Naive B cell (primary cell): ENCODE measurements around the gene LMX1A. TPM values are rescaled to one million over a fixed set of nuclear protein-coding genes. Genes with fewer than 3 reads are reported as not detected.

Experiments
- ATAC-seq, 2 donors: fragments of 150-1000 bp; cut with Tn5 transposase; 2 replicates each; pipeline ENCODE4 v1.10.0; 2021; ENCODE audit warnings: low read depth in 2 of 2, mild to moderate bottlenecking in 2 of 2, moderate library complexity in 2 of 2
- DNase-seq: peaks from one replicate; pipeline ENCODE4 v3.0.0; 2022
- H3K27ac Mint-ChIP-seq, 6 donors: one replicate each; pipeline ENCODE4 v1.8.0; 2020 to 2022; ENCODE audit warnings: mild to moderate bottlenecking in 6 of 6, mixed read lengths in 6 of 6, moderate library complexity in 5 of 6, inconsistent platforms in 2 of 6
- H3K27me3 Mint-ChIP-seq, 3 donors: one replicate each; pipeline ENCODE4 v1.8.0; 2021 to 2022; ENCODE audit warnings: mixed read lengths in 3 of 3, mild to moderate bottlenecking in 1 of 3
- H3K36me3 Mint-ChIP-seq, 2 donors: one replicate each; pipeline ENCODE4 v1.8.0; 2020 to 2022; ENCODE audit warnings: mixed read lengths in 2 of 2, inconsistent platforms in 1 of 2, mild to moderate bottlenecking in 1 of 2
- H3K4me1 Mint-ChIP-seq, 3 donors: one replicate each; pipeline ENCODE4 v1.8.0; 2020 to 2022; ENCODE audit warnings: mixed read lengths in 3 of 3, inconsistent platforms in 1 of 3, mild to moderate bottlenecking in 1 of 3, moderate library complexity in 1 of 3
- H3K4me3 Mint-ChIP-seq, 8 donors: one replicate each; pipeline ENCODE4 v1.8.0; 2020 to 2022; ENCODE audit warnings: mild to moderate bottlenecking in 8 of 8, mixed read lengths in 8 of 8, moderate library complexity in 8 of 8, inconsistent platforms in 2 of 8
- H3K9me3 Mint-ChIP-seq, 7 donors: one replicate each; pipeline ENCODE4 v1.8.0; 2020 to 2022; ENCODE audit warnings: mixed read lengths in 7 of 7, mild to moderate bottlenecking in 5 of 7, inconsistent platforms in 2 of 7, moderate library complexity in 1 of 7
- polyA plus RNA-seq, 6 donors: library from polyadenylated mRNA; unstranded; fragments of 300-500 nt; fragmentation: Illumina TruSeq; gene quantifications; one replicate each; pipeline ENCODE4 v1.2.3, GENCODE V29; 2021; ENCODE audit warnings: low read depth in 6 of 6

The LMX1A gene
- polyA plus RNA-seq, 6 donors from 2014 or later: not detected

DNA sequence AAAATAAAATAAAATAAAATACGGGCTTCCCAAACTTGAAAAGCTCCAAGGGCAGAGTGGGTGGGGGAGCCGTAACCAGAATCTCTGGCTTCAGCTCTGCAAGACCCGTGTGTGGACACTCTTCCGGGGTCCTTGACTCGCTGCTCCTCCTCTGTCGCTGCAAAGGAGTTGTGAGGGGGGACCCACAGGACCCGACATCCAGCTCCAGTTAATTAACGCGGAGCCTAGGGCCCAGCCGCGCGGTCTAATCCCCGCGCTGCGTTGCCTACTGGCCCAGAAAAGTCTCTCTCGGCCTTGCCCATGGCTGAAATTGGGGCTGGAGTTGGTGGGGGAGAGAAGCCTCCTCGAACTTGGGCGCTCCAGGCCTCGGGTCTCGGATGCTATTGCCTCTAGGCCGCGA lies 1.8 kb downstream of the LMX1A start:
- Mint-ChIP-seq H3K9me3 (no peaks in the 10 kb centered on the region), H3K4me1 (peaks cover 0 to 19% (median 13%) of the 10 kb centered on the region in 3 donors), H3K27me3 (peaks cover 68 to 82% (median 81%) of the 10 kb centered on the region in 3 donors), H3K36me3 (no peaks in the 10 kb centered on the region), H3K4me3 (no peak overlapping the region), H3K27ac (no peak overlapping the region)
- DNase-seq (no peak), ATAC-seq (no peak)

GRCh38 chr1:165353731-165354671 lies 2.5 kb downstream of the LMX1A start:
- DNase-seq: no peak
- Mint-ChIP-seq H3K27me3 (peaks cover 67 to 79% (median 79%) of the 10 kb centered on the region in 3 donors), H3K9me3 (no peaks in the 10 kb centered on the region), H3K4me1 (peaks cover 0 to 19% (median 13%) of the 10 kb centered on the region in 3 donors), H3K4me3 (peak overlapping the region in 3 of 8 donors; percentile 16 to 51 (median 22)), H3K36me3 (no peaks in the 10 kb centered on the region), H3K27ac (peak overlapping the region in 1 of 6 donors; percentile 72)
- ATAC-seq: no peak

DNA sequence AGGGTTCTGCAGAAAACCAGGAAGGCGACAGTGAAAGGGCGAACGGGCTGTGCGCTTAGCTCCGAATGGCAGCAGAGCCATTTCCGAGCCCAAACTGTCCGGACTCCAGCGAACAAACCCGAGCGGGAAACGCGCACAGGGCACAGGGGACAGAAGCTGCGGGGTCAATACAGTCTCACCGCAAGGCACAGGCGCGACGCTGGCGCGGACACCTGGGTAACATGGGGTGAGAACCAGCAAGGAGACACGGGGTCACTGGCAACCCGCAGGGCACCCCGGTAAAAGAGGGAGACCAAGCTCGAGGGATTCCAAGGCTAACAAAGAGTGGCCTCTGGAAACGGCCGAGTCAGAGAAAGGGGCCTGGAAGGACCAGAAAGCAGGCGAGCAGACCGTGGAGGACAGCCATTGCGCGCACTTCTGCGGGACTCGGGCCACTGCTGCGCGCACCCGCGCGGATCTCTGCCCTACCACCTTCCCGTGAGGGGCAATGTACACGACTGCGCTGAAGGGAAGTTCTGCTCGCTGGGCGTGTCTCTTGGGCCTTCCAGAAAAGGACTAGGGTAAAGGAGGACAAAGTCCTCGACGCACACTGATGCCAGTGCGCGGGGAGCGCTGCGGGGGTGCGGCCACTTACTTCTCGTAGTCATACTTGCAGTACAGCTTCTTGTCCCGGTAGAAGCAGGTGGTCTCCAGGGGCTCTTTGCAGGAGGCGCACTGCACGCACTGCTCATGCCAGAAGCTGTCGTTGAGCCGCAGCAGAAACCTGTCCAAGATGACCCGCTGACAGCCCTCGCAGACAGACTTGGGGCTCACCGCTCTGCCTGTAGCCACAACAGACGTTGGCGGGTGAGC lies 3.8 kb downstream of the LMX1A start:
- Mint-ChIP-seq H3K9me3 (no peaks in the 10 kb centered on the region), H3K4me3 (no peak overlapping the region), H3K36me3 (no peaks in the 10 kb centered on the region)

DNA sequence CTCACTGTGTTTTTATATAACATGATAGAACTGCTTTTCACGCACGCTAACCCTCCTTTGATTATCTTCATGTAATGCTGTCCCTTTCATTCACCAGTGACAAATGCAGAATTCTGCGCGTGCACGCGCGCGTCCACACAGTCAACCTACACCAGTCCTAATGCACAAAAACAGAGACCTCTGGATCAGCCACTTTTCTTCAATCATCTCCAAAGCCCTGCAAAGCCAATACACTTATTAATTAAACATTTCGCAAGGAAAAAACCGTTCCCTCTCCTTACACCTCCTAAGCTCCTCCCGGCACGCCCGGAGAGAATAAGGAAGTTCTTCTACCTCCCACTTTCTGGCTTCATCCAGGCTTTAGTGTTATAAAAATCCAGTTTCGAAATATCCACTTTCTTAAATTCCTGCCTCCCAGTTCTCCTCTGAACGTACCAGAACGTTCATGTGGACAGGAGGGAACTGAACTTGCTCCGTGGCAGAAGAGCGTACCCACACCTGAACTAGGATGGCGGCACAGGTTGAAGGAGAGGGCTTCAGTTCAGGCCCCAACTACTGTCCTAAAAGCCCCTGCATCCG lies 4.6 kb downstream of the LMX1A start:
- ATAC-seq (no peak), DNase-seq (no peak)
- Mint-ChIP-seq H3K27ac (no peak overlapping the region), H3K9me3 (no peaks in the 10 kb centered on the region), H3K27me3 (peaks cover 64 to 79% (median 75%) of the 10 kb centered on the region in 3 donors), H3K4me1 (peaks cover 0 to 17% (median 13%) of the 10 kb centered on the region in 3 donors), H3K36me3 (no peaks in the 10 kb centered on the region), H3K4me3 (no peak overlapping the region)

More for the DNA sequence above, 3.8 kb downstream of the LMX1A start:
- no peak for DNase-seq
- ATAC-seq: no peak
- H3K27ac Mint-ChIP-seq: no peak overlapping the region
- peaks cover 0 to 19% (median 13%) of the 10 kb centered on the region in 3 donors for H3K4me1 Mint-ChIP-seq
- peaks cover 64 to 79% (median 75%) of the 10 kb centered on the region in 3 donors for H3K27me3 Mint-ChIP-seq

DNA sequence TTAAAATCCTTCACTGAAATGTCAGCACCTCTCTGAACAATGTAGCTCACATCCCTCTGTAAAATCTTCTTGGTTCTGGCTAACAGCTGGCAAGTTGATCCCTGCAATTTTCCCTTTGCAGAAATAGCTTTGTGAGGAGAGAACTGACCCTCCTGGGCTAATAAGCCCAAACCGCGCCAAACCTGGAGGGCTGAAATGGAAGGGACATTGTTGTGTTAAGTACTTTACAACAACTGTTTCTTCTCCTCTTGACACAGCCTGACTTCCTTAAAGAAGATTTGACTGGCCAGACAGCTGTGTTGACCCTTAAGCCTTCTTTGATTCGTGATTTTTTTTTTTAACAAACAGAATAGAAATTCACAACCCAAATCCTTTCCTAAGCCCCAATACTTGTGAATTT lies 5.7 kb downstream of the LMX1A start:
- no peak for ATAC-seq

GRCh38 chr1:165345502-165345901 lies 11.0 kb downstream of the LMX1A start:
- Mint-ChIP-seq H3K27me3 (peaks cover 71 to 78% (median 77%) of the 10 kb centered on the region in 3 donors), H3K4me1 (no peaks in the 10 kb centered on the region)

More for the DNA sequence above, 5.7 kb downstream of the LMX1A start:
- no peak for DNase-seq
- peaks cover 74 to 85% (median 81%) of the 10 kb centered on the region in 3 donors for H3K27me3 Mint-ChIP-seq
- H3K4me3 Mint-ChIP-seq: no peak overlapping the region
- no peaks in the 10 kb centered on the region for H3K9me3 Mint-ChIP-seq
- H3K4me1 Mint-ChIP-seq: peaks cover 0 to 15% (median 13%) of the 10 kb centered on the region in 3 donors
- peak overlapping the region in 1 of 6 donors; percentile 29 for H3K27ac Mint-ChIP-seq
- no peaks in the 10 kb centered on the region for H3K36me3 Mint-ChIP-seq

DNA sequence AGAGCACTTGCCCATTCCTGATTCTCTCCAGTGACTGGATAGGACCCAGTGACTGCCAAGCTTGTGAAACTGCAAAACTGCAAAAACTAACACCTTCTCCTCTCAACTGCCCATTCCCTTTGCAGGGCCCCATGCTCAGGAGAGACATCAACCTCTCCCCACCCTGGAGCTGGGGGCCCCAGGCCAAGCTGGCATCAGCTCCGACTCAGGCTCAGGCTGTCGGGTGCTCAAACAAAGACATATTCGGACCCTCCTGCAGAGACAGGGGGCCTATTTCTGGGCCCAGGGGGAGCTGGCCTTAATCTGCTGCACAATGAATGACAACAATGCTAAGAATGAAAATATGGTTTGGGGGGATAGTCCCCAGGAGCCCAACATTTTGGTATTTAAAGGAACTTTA lies 11.8 kb downstream of the LMX1A start:
- ATAC-seq: no peak
- no peak overlapping the region for H3K4me3 Mint-ChIP-seq
- H3K27me3 Mint-ChIP-seq: peaks cover 69 to 85% (median 82%) of the 10 kb centered on the region in 3 donors
- H3K27ac Mint-ChIP-seq: no peak overlapping the region
- H3K4me1 Mint-ChIP-seq: no peaks in the 10 kb centered on the region
- no peaks in the 10 kb centered on the region for H3K36me3 Mint-ChIP-seq
- no peak for DNase-seq
- H3K9me3 Mint-ChIP-seq: peaks cover 0 to 10% (median 2%) of the 10 kb centered on the region in 7 donors

More at GRCh38 chr1:165345502-165345901, 11.0 kb downstream of the LMX1A start:
- Mint-ChIP-seq H3K27ac (no peak overlapping the region), H3K36me3 (no peaks in the 10 kb centered on the region), H3K4me3 (no peak overlapping the region), H3K9me3 (peaks cover 0 to 9% (median 2%) of the 10 kb centered on the region in 7 donors)
- no peak for ATAC-seq
- no peak for DNase-seq

- ATAC-seq (no peak), DNase-seq (no peak)
- Mint-ChIP-seq H3K4me3 (no peak overlapping the region), H3K9me3 (peaks cover 0 to 10% (median 2%) of the 10 kb centered on the region in 7 donors), H3K27me3 (peaks cover 68 to 87% (median 82%) of the 10 kb centered on the region in 3 donors), H3K27ac (no peak overlapping the region), H3K36me3 (no peaks in the 10 kb centered on the region), H3K4me1 (no peaks in the 10 kb centered on the region)
Measured at GRCh38 chr1:165344198-165344597, 12.3 kb downstream of the LMX1A start.

DNA sequence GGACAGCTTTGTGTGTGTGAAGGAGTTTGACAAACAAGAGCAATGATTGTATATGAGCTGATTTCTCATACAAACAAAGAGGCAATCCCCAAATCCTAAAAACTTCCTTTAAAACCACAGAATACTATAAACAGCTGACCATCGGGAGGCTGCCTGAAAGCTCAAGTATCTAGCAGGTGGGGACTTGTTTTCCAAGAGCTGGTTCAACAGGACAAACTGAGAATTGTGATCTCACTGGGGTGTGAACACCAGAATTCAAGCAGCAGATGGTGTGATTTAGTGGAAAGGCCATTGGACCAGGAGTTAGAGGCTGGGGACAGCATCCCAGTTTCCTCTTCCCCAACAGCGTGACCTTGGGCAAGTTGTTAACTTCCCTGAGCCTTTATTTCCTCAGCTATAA lies 13.9 kb downstream of the LMX1A start:
- H3K27me3 Mint-ChIP-seq: peaks cover 56 to 83% (median 78%) of the 10 kb centered on the region in 3 donors
- H3K9me3 Mint-ChIP-seq: peaks cover 0 to 10% (median 2%) of the 10 kb centered on the region in 7 donors
- ATAC-seq (no peak), DNase-seq (no peak)
- no peak overlapping the region for H3K4me3 Mint-ChIP-seq
- no peaks in the 10 kb centered on the region for H3K36me3 Mint-ChIP-seq
- no peaks in the 10 kb centered on the region for H3K4me1 Mint-ChIP-seq
- H3K27ac Mint-ChIP-seq: no peak overlapping the region

- Mint-ChIP-seq H3K4me3 (no peak overlapping the region), H3K36me3 (no peaks in the 10 kb centered on the region), H3K4me1 (no peaks in the 10 kb centered on the region), H3K9me3 (peaks cover 0 to 10% (median 2%) of the 10 kb centered on the region in 7 donors), H3K27ac (no peak overlapping the region), H3K27me3 (peaks cover 52 to 78% (median 74%) of the 10 kb centered on the region in 3 donors)
- DNase-seq: no peak
- no peak for ATAC-seq
Measured at GRCh38 chr1:165342168-165342567, 14.3 kb downstream of the LMX1A start.

DNA sequence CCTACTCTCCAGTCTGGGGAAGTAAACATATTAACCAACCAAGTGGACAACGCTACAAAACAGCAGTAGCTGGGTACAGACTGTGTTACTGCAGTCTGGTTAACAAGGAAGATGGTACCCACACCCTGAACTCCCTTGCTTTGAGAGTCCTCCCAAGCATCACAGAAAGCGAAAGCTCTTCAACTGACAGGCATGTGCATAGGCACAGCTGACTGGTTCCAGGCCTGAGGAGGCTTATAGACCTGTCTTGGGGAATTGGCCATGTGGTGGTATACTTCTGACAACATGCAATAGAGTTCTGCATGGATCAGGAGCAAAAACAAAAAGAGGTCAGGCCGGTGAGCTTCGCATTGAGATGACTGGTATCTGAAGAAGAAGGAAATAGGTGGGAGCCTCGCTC lies 17.4 kb downstream of the LMX1A start:
- no peak for DNase-seq
- no peak overlapping the region for H3K27ac Mint-ChIP-seq
- H3K36me3 Mint-ChIP-seq: no peaks in the 10 kb centered on the region
- H3K27me3 Mint-ChIP-seq: peaks cover 26 to 52% (median 49%) of the 10 kb centered on the region in 3 donors
- H3K4me3 Mint-ChIP-seq: no peak overlapping the region
- no peak for ATAC-seq
- H3K9me3 Mint-ChIP-seq: peaks cover 0 to 10% (median 2%) of the 10 kb centered on the region in 7 donors
- H3K4me1 Mint-ChIP-seq: no peaks in the 10 kb centered on the region

DNA sequence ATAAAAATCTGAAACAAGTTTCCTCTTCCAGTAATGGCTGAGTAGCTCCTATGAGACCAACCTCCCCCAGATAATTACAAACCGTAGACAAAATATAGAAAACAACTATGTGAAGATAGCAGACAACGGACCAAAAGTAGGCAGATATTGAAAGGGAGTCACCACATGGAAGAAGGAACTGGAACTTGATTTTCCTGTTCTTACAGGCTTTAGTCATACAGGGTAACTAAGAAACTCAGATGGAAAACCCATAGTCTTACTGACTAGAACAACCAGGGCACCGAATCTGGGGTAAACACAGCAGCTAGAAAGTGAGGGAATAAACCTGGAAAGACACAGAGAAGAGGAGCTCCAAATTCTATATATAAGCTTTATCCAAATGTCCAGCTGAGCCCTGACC lies 26.0 kb downstream of the LMX1A start:
- ATAC-seq: no peak
- Mint-ChIP-seq H3K9me3 (peaks cover 0 to 8% (median 2%) of the 10 kb centered on the region in 7 donors), H3K27ac (no peak overlapping the region), H3K4me1 (no peaks in the 10 kb centered on the region), H3K4me3 (no peak overlapping the region), H3K36me3 (no peaks in the 10 kb centered on the region), H3K27me3 (peaks cover 19 to 27% (median 26%) of the 10 kb centered on the region in 3 donors)
- no peak for DNase-seq

DNA sequence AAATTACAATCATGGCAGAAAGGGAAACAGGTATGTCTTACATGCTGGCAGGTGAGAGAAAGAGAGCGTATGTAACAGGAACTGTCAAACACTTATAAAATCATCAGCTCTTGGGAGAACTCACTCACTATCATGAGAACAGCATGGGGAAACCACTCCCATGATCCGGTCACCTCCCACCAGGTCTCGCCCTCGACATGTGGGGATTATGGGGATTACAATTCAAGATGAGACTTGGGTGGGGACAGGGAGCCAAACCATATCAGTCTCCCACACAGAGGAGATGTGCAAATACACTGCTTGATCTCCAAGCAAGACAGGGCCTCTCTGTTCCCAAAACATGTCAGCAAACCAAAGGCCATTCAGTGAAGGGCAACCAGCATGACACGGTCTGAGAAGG lies 27.4 kb downstream of the LMX1A start:
- Mint-ChIP-seq H3K36me3 (no peaks in the 10 kb centered on the region), H3K27ac (no peak overlapping the region), H3K4me3 (no peak overlapping the region), H3K4me1 (no peaks in the 10 kb centered on the region), H3K9me3 (peaks cover 0 to 8% (median 2%) of the 10 kb centered on the region in 7 donors), H3K27me3 (peaks cover 24 to 37% (median 32%) of the 10 kb centered on the region in 3 donors)
- no peak for DNase-seq
- no peak for ATAC-seq
